Neural cell (in vitro differentiated cells): ENCODE data around the gene MOB3B. TPM values are rescaled to one million over a fixed set of nuclear protein-coding genes. Genes with fewer than 3 reads are reported as not detected.

ENCODE experiments used
- H2AFZ ChIP-seq: fragments of 200-600, 300-800 bp; sonication (generic), shearing (Covaris generic); 2 replicates; pipeline ENCODE4 v1.6.0; 2014; ENCODE audit warnings: low read depth, mild to moderate bottlenecking, antibody characterized with exemption, low read length, moderate library complexity
- H3F3A ChIP-seq: fragments of 200-600 bp; shearing (Covaris generic); 2 replicates; pipeline ENCODE4 v1.6.1; 2016; ENCODE audit warnings: mild to moderate bottlenecking, moderate library complexity, mixed read lengths, antibody characterized with exemption, low read length; ENCODE audit not compliant: insufficient read depth, poor library complexity, severe bottlenecking
- H3K27ac ChIP-seq: fragments of 200-600, 300-800 bp; sonication (generic), shearing (Covaris generic); 2 replicates; pipeline ENCODE4 v1.5.1; 2014; ENCODE audit warnings: mild to moderate bottlenecking, low read length, moderate library complexity
- H3K27me3 ChIP-seq: fragments of 300-800, 200-600 bp; sonication (generic), shearing (Covaris generic); 2 replicates; pipeline ENCODE4 v1.6.0; 2014; ENCODE audit warnings: mild to moderate bottlenecking, low read depth, low read length, moderate library complexity; ENCODE audit not compliant: insufficient read depth
- H3K36me3 ChIP-seq: fragments of 300-800, 200-600 bp; sonication (generic), shearing (Covaris generic); 2 replicates; pipeline ENCODE4 v1.5.1; 2014; ENCODE audit warnings: mild to moderate bottlenecking, antibody characterized with exemption, low read length, moderate library complexity; ENCODE audit not compliant: insufficient read depth
- H3K4me2 ChIP-seq: fragments of 300-800, 200-600 bp; sonication (generic), shearing (Covaris generic); 2 replicates; pipeline ENCODE4 v1.6.0; 2014; ENCODE audit warnings: mild to moderate bottlenecking, low read length
- H3K4me3 ChIP-seq: fragments of 300-800, 200-600 bp; sonication (generic), shearing (Covaris generic); 2 replicates; pipeline ENCODE4 v1.5.1; 2014; ENCODE audit warnings: mild to moderate bottlenecking, low read length, moderate library complexity
- H3K79me2 ChIP-seq: fragments of 200-600 bp; shearing (Covaris generic); replicated peaks from 2 replicates; pipeline ENCODE4 v1.6.0; 2014; ENCODE audit warnings: mild to moderate bottlenecking, low read length, moderate library complexity; ENCODE audit not compliant: insufficient read depth
- H3K9ac ChIP-seq: fragments of 300-800, 200-600 bp; sonication (generic), shearing (Covaris generic); 2 replicates; pipeline ENCODE4 v1.6.1; 2016; ENCODE audit warnings: mild to moderate bottlenecking, low read length, mixed read lengths
- H3K9me2 ChIP-seq: fragments of 200-600 bp; shearing (Covaris generic); 2 replicates; pipeline ENCODE4 v1.6.1; 2016; ENCODE audit warnings: mild to moderate bottlenecking, low read length, mixed read lengths; ENCODE audit not compliant: insufficient read depth
- H3K9me3 ChIP-seq: fragments of 200-600, 300-800 bp; sonication (generic), shearing (Covaris generic); 2 replicates; pipeline ENCODE4 v1.6.1; 2016; ENCODE audit warnings: mild to moderate bottlenecking, mixed run types, low read length, moderate library complexity, mixed read lengths
- H4K20me1 ChIP-seq: fragments of 200-600 bp; shearing (Covaris generic); 2 replicates; pipeline ENCODE4 v1.6.1; 2016; ENCODE audit warnings: mild to moderate bottlenecking, mixed run types; ENCODE audit not compliant: insufficient read depth
- EP300 ChIP-seq: fragments of 450-650 bp; conservative IDR thresholded peaks from 2 replicates; pipeline ENCODE4 v1.6.1; 2014; ENCODE audit warnings: antibody characterized with exemption, mild to moderate bottlenecking, moderate library complexity; ENCODE audit not compliant: poor library complexity, severe bottlenecking
- EZH2 ChIP-seq: fragments of 200-600, 300-800 bp; shearing (Covaris generic), sonication (generic); IDR thresholded peaks from 2 replicates; pipeline ENCODE4 v1.6.1; 2014; ENCODE audit warnings: antibody characterized with exemption, low read length, borderline replicate concordance, mild to moderate bottlenecking; ENCODE audit not compliant: insufficient read depth, poor library complexity, severe bottlenecking
- MXI1 ChIP-seq: fragments of 450-650 bp; conservative IDR thresholded peaks from 2 replicates; pipeline ENCODE4 v1.6.1; 2014; ENCODE audit warnings: antibody characterized with exemption, mild to moderate bottlenecking; ENCODE audit not compliant: poor library complexity, severe bottlenecking
- POLR2AphosphoS5 ChIP-seq: IDR thresholded peaks from 2 replicates; pipeline ENCODE4 v1.6.1; 2012
- RAD21 ChIP-seq: fragments of 450-650 bp; conservative IDR thresholded peaks from 2 replicates; pipeline ENCODE4 v1.6.1; 2014; ENCODE audit warnings: antibody characterized with exemption, mild to moderate bottlenecking, moderate library complexity
- SMC3 ChIP-seq: fragments of 450-650 bp; conservative IDR thresholded peaks from 2 replicates; pipeline ENCODE4 v1.6.1; 2014; ENCODE audit warnings: antibody characterized with exemption, mild to moderate bottlenecking, moderate library complexity; ENCODE audit not compliant: poor library complexity
- TAF1 ChIP-seq: IDR thresholded peaks from 2 replicates; pipeline ENCODE4 v1.6.1; 2012; ENCODE audit warnings: low read depth
- polyA plus RNA-seq: library from polyadenylated mRNA; depleted of rRNA; stranded (reverse); fragments of >200 nt; gene quantifications from 2 replicates; pipeline ENCODE4 v1.2.3, GENCODE V29; 2014
- TF ChIP-seq, protein P1 (sequence below): fragments of 450-650 bp; IDR thresholded peaks from 2 replicates; pipeline ENCODE4 v1.5.1; 2014; ENCODE audit warnings: antibody characterized with exemption, mild to moderate bottlenecking, moderate library complexity; ENCODE audit not compliant: poor library complexity, severe bottlenecking
- TF ChIP-seq, protein P2 (sequence below): IDR thresholded peaks from 2 replicates; pipeline ENCODE4 v1.6.1; 2012; ENCODE audit warnings: borderline replicate concordance

Gene MOB3B
- polyA plus RNA-seq, 1 donor from 2014 or later = 1.8 TPM

DNA sequence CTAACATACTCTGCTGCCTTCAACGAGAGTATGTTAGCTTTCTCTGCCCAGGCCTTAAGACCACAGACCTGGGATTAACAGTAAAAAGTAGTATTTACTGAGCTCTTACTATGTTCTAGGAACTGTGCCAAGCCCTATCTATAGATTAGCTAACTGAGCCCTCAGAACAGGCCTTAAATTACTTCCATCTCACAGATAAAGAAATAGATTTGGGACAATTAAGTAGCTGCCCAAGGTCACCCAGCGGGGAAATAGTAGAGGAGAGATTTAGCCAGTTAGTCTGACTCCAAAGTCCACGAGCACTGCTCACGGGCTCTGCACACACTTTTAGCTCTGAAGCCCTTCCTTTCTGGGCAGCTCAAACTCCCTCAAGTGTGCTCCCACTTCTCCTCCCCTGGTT lies 168.1 kb downstream of the MOB3B start:
- no peaks in the 10 kb centered on the region for H3K9me2 ChIP-seq
- H2AFZ ChIP-seq = no peak overlapping the region
- no peak overlapping the region for H3K9ac ChIP-seq
- no peaks in the 10 kb centered on the region for H3F3A ChIP-seq
- H3K4me2 ChIP-seq = no peak overlapping the region
- H4K20me1 ChIP-seq = no peaks in the 10 kb centered on the region
- no peaks in the 10 kb centered on the region for H3K27me3 ChIP-seq
- H3K9me3 ChIP-seq = no peaks in the 10 kb centered on the region
- no peak overlapping the region for H3K4me3 ChIP-seq
- no peak overlapping the region for H3K27ac ChIP-seq
- H3K79me2 ChIP-seq = no peaks in the 10 kb centered on the region
- no peaks in the 10 kb centered on the region for H3K36me3 ChIP-seq
- TF ChIP-seq, protein P1, sequence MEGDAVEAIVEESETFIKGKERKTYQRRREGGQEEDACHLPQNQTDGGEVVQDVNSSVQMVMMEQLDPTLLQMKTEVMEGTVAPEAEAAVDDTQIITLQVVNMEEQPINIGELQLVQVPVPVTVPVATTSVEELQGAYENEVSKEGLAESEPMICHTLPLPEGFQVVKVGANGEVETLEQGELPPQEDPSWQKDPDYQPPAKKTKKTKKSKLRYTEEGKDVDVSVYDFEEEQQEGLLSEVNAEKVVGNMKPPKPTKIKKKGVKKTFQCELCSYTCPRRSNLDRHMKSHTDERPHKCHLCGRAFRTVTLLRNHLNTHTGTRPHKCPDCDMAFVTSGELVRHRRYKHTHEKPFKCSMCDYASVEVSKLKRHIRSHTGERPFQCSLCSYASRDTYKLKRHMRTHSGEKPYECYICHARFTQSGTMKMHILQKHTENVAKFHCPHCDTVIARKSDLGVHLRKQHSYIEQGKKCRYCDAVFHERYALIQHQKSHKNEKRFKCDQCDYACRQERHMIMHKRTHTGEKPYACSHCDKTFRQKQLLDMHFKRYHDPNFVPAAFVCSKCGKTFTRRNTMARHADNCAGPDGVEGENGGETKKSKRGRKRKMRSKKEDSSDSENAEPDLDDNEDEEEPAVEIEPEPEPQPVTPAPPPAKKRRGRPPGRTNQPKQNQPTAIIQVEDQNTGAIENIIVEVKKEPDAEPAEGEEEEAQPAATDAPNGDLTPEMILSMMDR = no peak
- TF ChIP-seq POLR2AphosphoS5 (no peak), RAD21 (no peak), SMC3 (no peak), EP300 (no peak), MXI1 (no peak), TAF1 (no peak), EZH2 (no peak)
- TF ChIP-seq, protein P2, sequence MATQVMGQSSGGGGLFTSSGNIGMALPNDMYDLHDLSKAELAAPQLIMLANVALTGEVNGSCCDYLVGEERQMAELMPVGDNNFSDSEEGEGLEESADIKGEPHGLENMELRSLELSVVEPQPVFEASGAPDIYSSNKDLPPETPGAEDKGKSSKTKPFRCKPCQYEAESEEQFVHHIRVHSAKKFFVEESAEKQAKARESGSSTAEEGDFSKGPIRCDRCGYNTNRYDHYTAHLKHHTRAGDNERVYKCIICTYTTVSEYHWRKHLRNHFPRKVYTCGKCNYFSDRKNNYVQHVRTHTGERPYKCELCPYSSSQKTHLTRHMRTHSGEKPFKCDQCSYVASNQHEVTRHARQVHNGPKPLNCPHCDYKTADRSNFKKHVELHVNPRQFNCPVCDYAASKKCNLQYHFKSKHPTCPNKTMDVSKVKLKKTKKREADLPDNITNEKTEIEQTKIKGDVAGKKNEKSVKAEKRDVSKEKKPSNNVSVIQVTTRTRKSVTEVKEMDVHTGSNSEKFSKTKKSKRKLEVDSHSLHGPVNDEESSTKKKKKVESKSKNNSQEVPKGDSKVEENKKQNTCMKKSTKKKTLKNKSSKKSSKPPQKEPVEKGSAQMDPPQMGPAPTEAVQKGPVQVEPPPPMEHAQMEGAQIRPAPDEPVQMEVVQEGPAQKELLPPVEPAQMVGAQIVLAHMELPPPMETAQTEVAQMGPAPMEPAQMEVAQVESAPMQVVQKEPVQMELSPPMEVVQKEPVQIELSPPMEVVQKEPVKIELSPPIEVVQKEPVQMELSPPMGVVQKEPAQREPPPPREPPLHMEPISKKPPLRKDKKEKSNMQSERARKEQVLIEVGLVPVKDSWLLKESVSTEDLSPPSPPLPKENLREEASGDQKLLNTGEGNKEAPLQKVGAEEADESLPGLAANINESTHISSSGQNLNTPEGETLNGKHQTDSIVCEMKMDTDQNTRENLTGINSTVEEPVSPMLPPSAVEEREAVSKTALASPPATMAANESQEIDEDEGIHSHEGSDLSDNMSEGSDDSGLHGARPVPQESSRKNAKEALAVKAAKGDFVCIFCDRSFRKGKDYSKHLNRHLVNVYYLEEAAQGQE = no peak

DNA sequence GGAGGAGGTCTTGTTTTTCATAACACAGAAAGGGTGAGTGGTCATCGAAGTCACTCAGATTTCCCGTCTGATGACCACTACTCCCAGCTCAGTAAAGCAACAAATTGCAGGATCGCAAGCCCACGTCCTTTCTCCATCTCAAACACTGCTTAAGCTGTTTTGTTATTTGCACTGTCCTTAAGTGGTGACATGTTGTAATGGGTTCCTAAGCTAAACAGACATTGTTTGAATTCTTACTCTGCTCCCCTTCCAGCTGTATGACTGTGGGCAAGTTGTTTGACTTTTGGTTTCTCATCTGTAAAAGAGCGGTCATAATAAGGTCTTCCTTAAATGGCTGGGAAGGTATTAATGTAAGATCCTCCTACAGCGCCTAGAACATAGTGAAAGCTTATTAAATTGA lies 169.9 kb downstream of the MOB3B start:
- H3K9me3 ChIP-seq = no peaks in the 10 kb centered on the region
- no peak overlapping the region for H3K9ac ChIP-seq
- H3F3A ChIP-seq = no peaks in the 10 kb centered on the region
- TF ChIP-seq, protein P1 = no peak
- TF ChIP-seq, protein P2 = no peak
- no peak for TF ChIP-seq EZH2
- TF ChIP-seq RAD21 = no peak
- no peaks in the 10 kb centered on the region for H3K36me3 ChIP-seq
- no peak overlapping the region for H2AFZ ChIP-seq
- H3K27me3 ChIP-seq = no peaks in the 10 kb centered on the region
- no peak overlapping the region for H3K4me2 ChIP-seq
- H3K9me2 ChIP-seq = no peaks in the 10 kb centered on the region
- H4K20me1 ChIP-seq = no peaks in the 10 kb centered on the region
- H3K4me3 ChIP-seq = no peak overlapping the region
- H3K27ac ChIP-seq = no peak overlapping the region
- no peaks in the 10 kb centered on the region for H3K79me2 ChIP-seq
